ENCODE results near the gene GTF3C1.

DNA sequence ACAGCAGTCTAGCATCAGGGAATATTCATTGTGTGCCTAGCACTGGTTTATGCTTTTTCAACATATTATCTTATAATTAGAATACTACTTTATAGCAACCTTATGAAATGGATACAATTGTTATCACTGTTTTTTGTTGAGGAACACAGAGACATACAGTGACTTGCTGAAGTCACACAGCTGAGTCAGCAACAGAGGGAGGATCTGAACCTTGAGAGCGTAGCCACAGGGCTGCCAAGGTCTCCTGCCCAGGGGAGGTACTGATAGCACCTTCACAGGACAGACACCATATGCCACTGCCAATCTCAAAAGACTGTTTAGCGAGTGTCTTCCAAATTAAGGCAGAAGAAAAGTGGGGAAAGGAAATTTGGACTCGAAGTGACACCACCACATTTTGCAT lies 63.0 kb downstream of the GTF3C1 start:
- TF ChIP-seq, protein P1, sequence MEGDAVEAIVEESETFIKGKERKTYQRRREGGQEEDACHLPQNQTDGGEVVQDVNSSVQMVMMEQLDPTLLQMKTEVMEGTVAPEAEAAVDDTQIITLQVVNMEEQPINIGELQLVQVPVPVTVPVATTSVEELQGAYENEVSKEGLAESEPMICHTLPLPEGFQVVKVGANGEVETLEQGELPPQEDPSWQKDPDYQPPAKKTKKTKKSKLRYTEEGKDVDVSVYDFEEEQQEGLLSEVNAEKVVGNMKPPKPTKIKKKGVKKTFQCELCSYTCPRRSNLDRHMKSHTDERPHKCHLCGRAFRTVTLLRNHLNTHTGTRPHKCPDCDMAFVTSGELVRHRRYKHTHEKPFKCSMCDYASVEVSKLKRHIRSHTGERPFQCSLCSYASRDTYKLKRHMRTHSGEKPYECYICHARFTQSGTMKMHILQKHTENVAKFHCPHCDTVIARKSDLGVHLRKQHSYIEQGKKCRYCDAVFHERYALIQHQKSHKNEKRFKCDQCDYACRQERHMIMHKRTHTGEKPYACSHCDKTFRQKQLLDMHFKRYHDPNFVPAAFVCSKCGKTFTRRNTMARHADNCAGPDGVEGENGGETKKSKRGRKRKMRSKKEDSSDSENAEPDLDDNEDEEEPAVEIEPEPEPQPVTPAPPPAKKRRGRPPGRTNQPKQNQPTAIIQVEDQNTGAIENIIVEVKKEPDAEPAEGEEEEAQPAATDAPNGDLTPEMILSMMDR (IDR thresholded peaks at IDR 0.05) = no peak
- no peak for TF ChIP-seq EP300 (IDR thresholded peaks at IDR 0.05)
